EL (cell line): ENCODE results near the gene GRHPR.
"Not testable (repeated sequence)": the region's sequence is repeated elsewhere in the genome, so short reads cannot be mapped to it uniquely, and the experiment has no call there.

Experiments
- DNase-seq: peaks from one replicate; pipeline ENCODE4 v3.0.0-alpha.2; 2016

Gene GRHPR

GRCh38 chr9:37451628-37452027 is 29.1 kb downstream of the GRHPR start:
- no peak for DNase-seq

GRCh38 chr9:37452611-37453010 is 30.1 kb downstream of the GRHPR start:
- no peak for DNase-seq

- DNase-seq = no peak
These were observed 31.3 kb downstream of the GRHPR start for GRCh38 chr9:37453827-37454226.

- no peak for DNase-seq
These were observed 31.7 kb downstream of the GRHPR start for GRCh38 chr9:37454238-37454637.

- no peak for DNase-seq
These were observed 33.6 kb downstream of the GRHPR start for GRCh38 chr9:37455884-37456647.

GRCh38 chr9:37456817-37457216 is 34.3 kb downstream of the GRHPR start:
- DNase-seq = no peak

GRCh38 chr9:37464006-37464405 is 41.5 kb downstream of the GRHPR start:
- DNase-seq = no peak

GRCh38 chr9:37464426-37465248 is 42.1 kb downstream of the GRHPR start:
- DNase-seq = peak; percentile 83

- DNase-seq = peak; percentile 100
These were observed 42.9 kb downstream of the GRHPR start, which contains the start of gene ZBTB5 for GRCh38 chr9:37465249-37466036. Gene ZBTB5 (minus strand): TSS chr9:37465450. CDS start chr9:37442551, 22,899 bp downstream.

GRCh38 chr9:37466037-37466709 is 43.7 kb downstream of the GRHPR start:
- DNase-seq = peak; percentile 91

- DNase-seq = not testable (repeated sequence)
These were observed 45.0 kb downstream of the GRHPR start for GRCh38 chr9:37467530-37467929.

GRCh38 chr9:37468620-37469019 is 46.1 kb downstream of the GRHPR start:
- DNase-seq = no peak

- peak; percentile 99 for DNase-seq
These were observed 49.6 kb downstream of the GRHPR start for GRCh38 chr9:37471942-37472684.

GRCh38 chr9:37473982-37474381 is 51.5 kb downstream of the GRHPR start:
- not testable (repeated sequence) for DNase-seq

- DNase-seq = no peak
These were observed 51.9 kb downstream of the GRHPR start for GRCh38 chr9:37474438-37474837.

- DNase-seq = no peak
These were observed 54.4 kb downstream of the GRHPR start for GRCh38 chr9:37476930-37477329.

GRCh38 chr9:37477443-37477842 is 54.9 kb downstream of the GRHPR start:
- DNase-seq = peak; percentile 40

GRCh38 chr9:37477987-37478619 is 55.6 kb downstream of the GRHPR start:
- DNase-seq = not testable (repeated sequence)

- DNase-seq = no peak
These were observed 58.3 kb downstream of the GRHPR start for GRCh38 chr9:37480759-37481158.

- peak; percentile 98 for DNase-seq
These were observed 63.1 kb downstream of the GRHPR start, which contains the start of gene POLR1E for GRCh38 chr9:37485389-37486255. Gene POLR1E (plus strand): TSS chr9:37485948. CDS start chr9:37486048, 100 bp downstream.
